Hepatocyte (in vitro differentiated cells): ENCODE measurements around the gene DPF3.

ENCODE experiments used
- EZH2 ChIP-seq: fragments of 200-600 bp; sonication (generic); IDR thresholded peaks from 2 replicates; pipeline ENCODE4 v1.6.1; 2016; ENCODE audit warnings: antibody characterized with exemption, mild to moderate bottlenecking, borderline replicate concordance
- TF ChIP-seq, protein P1 (sequence below): fragments of 200-600 bp; sonication (generic); IDR thresholded peaks from 2 replicates; pipeline ENCODE4 v1.5.1; 2016; ENCODE audit warnings: antibody characterized with exemption, mild to moderate bottlenecking; ENCODE audit not compliant: poor library complexity

GRCh38 chr14:72708708-72709475 lies 185.0 kb downstream of the DPF3 start:
- TF ChIP-seq, protein P1, sequence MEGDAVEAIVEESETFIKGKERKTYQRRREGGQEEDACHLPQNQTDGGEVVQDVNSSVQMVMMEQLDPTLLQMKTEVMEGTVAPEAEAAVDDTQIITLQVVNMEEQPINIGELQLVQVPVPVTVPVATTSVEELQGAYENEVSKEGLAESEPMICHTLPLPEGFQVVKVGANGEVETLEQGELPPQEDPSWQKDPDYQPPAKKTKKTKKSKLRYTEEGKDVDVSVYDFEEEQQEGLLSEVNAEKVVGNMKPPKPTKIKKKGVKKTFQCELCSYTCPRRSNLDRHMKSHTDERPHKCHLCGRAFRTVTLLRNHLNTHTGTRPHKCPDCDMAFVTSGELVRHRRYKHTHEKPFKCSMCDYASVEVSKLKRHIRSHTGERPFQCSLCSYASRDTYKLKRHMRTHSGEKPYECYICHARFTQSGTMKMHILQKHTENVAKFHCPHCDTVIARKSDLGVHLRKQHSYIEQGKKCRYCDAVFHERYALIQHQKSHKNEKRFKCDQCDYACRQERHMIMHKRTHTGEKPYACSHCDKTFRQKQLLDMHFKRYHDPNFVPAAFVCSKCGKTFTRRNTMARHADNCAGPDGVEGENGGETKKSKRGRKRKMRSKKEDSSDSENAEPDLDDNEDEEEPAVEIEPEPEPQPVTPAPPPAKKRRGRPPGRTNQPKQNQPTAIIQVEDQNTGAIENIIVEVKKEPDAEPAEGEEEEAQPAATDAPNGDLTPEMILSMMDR: no peak
- no peak for TF ChIP-seq EZH2
